ENCODE results near the gene ADCY10. TPM values are rescaled to one million over a fixed set of nuclear protein-coding genes. Genes with fewer than 3 reads are reported as not detected.
"Not testable (repeated sequence)": the region's sequence is repeated elsewhere in the genome, so short reads cannot be mapped to it uniquely, and the experiment has no call there.

Gene ADCY10
- total RNA-seq, 1 donor from 2014 or later = not detected

- TF ChIP-seq CTCF (conservative IDR thresholded peaks at IDR 0.05; ENCODE audit: low read depth, low read length) = no peak
- DNase-seq (ENCODE audit: low read depth) = no peak
- no peak overlapping the region for H3K4me3 ChIP-seq (ENCODE audit: low read depth, low read length)
Measured at GRCh38 chr1:167905182-167905581, 8.8 kb downstream of the ADCY10 start.

GRCh38 chr1:167904652-167905130 is 9.2 kb downstream of the ADCY10 start:
- H3K4me3 ChIP-seq (ENCODE audit: low read depth, low read length) = no peak overlapping the region
- no peak for DNase-seq (ENCODE audit: low read depth)
- TF ChIP-seq CTCF (conservative IDR thresholded peaks at IDR 0.05; ENCODE audit: low read depth, low read length) = no peak

- H3K4me3 ChIP-seq (ENCODE audit: low read depth, low read length) = no peak overlapping the region
- no peak for TF ChIP-seq CTCF (conservative IDR thresholded peaks at IDR 0.05; ENCODE audit: low read depth, low read length)
- DNase-seq (ENCODE audit: low read depth) = no peak
Measured at GRCh38 chr1:167900907-167901306, 13.0 kb downstream of the ADCY10 start.

- no peak for DNase-seq (ENCODE audit: low read depth)
- no peak for TF ChIP-seq CTCF (conservative IDR thresholded peaks at IDR 0.05; ENCODE audit: low read depth, low read length)
- H3K4me3 ChIP-seq (ENCODE audit: low read depth, low read length) = no peak overlapping the region
Measured at GRCh38 chr1:167899253-167899681, 14.7 kb downstream of the ADCY10 start.

- no peak for TF ChIP-seq CTCF (conservative IDR thresholded peaks at IDR 0.05; ENCODE audit: low read depth, low read length)
- H3K4me3 ChIP-seq (ENCODE audit: low read depth, low read length) = no peak overlapping the region
- DNase-seq (ENCODE audit: low read depth) = no peak
Measured at GRCh38 chr1:167898578-167899222, 15.2 kb downstream of the ADCY10 start.

GRCh38 chr1:167893798-167894197 is 20.1 kb downstream of the ADCY10 start:
- no peak for TF ChIP-seq CTCF (conservative IDR thresholded peaks at IDR 0.05; ENCODE audit: low read depth, low read length)

GRCh38 chr1:167890400-167890799 is 23.5 kb downstream of the ADCY10 start:
- DNase-seq (ENCODE audit: low read depth) = no peak
- H3K4me3 ChIP-seq (ENCODE audit: low read depth, low read length) = no peak overlapping the region
- TF ChIP-seq CTCF (conservative IDR thresholded peaks at IDR 0.05; ENCODE audit: low read depth, low read length) = no peak

More at GRCh38 chr1:167893798-167894197, 20.1 kb downstream of the ADCY10 start:
- DNase-seq (ENCODE audit: low read depth) = no peak
- H3K4me3 ChIP-seq (ENCODE audit: low read depth, low read length) = no peak overlapping the region

- DNase-seq (ENCODE audit: low read depth); H3K4me3 ChIP-seq (ENCODE audit: low read depth, low read length): not testable (repeated sequence)
Measured at GRCh38 chr1:167887187-167887586, 26.7 kb downstream of the ADCY10 start.

All from epithelial cell of proximal tubule (primary cell).